SK-N-SH treated with all-trans-retinoic acid at 6 μM for 48 hours (cell line): Measurements from ENCODE around the gene UCHL1.

Experiments
- ATAC-seq: fragments of 200-7000 bp; cut with Tn5 transposase; 3 replicates; pipeline ENCODE4 v1.9.1; 2020; ENCODE audit warnings: mild to moderate bottlenecking, moderate library complexity
- BACH2 ChIP-seq: fragments of 250-450 bp; sonication (Bioruptor Pico); IDR thresholded peaks from 2 replicates; pipeline ENCODE4 v1.9.0; 2021; ENCODE audit warnings: mild to moderate bottlenecking, borderline replicate concordance
- CREB5 ChIP-seq: fragments of 250-450 bp; sonication (Bioruptor Pico); IDR thresholded peaks from 2 replicates; pipeline ENCODE4 v1.5.1; 2020; ENCODE audit warnings: low read depth, mild to moderate bottlenecking, moderate library complexity
- CSDC2 ChIP-seq: fragments of 250-450 bp; sonication (Bioruptor Pico); IDR thresholded peaks from 2 replicates; pipeline ENCODE4 v1.5.0; 2020; ENCODE audit warnings: mild to moderate bottlenecking, moderate library complexity
- CSRNP3 ChIP-seq: fragments of 250-450 bp; sonication (Bioruptor Pico); IDR thresholded peaks from 2 replicates; pipeline ENCODE4 v1.5.1; 2021; ENCODE audit warnings: mild to moderate bottlenecking, moderate library complexity
- ESRRG ChIP-seq: fragments of 250-450 bp; sonication (Bioruptor Pico); IDR thresholded peaks from 2 replicates; pipeline ENCODE4 v1.6.1; 2021; ENCODE audit warnings: mild to moderate bottlenecking
- GLIS3 ChIP-seq: fragments of 250-450 bp; sonication (Bioruptor Pico); IDR thresholded peaks from 2 replicates; pipeline ENCODE4 v1.5.0; 2020; ENCODE audit warnings: mild to moderate bottlenecking, moderate library complexity
- ISL1 ChIP-seq: fragments of 250-450 bp; sonication (Bioruptor Pico); IDR thresholded peaks from 2 replicates; pipeline ENCODE4 v2.1.2; 2022; ENCODE audit warnings: mild to moderate bottlenecking, moderate library complexity
- OSR1 ChIP-seq: fragments of 250-450 bp; sonication (Bioruptor Pico); IDR thresholded peaks from 2 replicates; pipeline ENCODE4 v1.8.0; 2022; ENCODE audit warnings: moderate library complexity, mild to moderate bottlenecking, inconsistent platforms
- PATZ1 ChIP-seq: fragments of 250-450 bp; sonication (Bioruptor Pico); IDR thresholded peaks from 2 replicates; pipeline ENCODE4 v1.8.0; 2020; ENCODE audit warnings: mild to moderate bottlenecking, moderate library complexity, borderline replicate concordance
- POU6F1 ChIP-seq: fragments of 250-450 bp; sonication (Bioruptor Pico); IDR thresholded peaks from 2 replicates; pipeline ENCODE4 v1.8.0; 2021; ENCODE audit warnings: low read depth, mild to moderate bottlenecking, moderate library complexity, borderline replicate concordance
- PPARA ChIP-seq: fragments of 250-450 bp; sonication (Bioruptor Pico); IDR thresholded peaks from 2 replicates; pipeline ENCODE4 v1.5.0; 2020; ENCODE audit warnings: mild to moderate bottlenecking, borderline replicate concordance
- RARB ChIP-seq: fragments of 250-450 bp; sonication (Bioruptor Pico); IDR thresholded peaks from 2 replicates; pipeline ENCODE4 v1.8.0; 2021; ENCODE audit warnings: mild to moderate bottlenecking, moderate library complexity
- SNAI2 ChIP-seq: fragments of 250-450 bp; sonication (Bioruptor Pico); IDR thresholded peaks from 2 replicates; pipeline ENCODE4 v1.5.0; 2020; ENCODE audit warnings: mild to moderate bottlenecking, moderate library complexity
- TCF4 ChIP-seq: fragments of 250-450 bp; sonication (Bioruptor Pico); IDR thresholded peaks from 2 replicates; pipeline ENCODE4 v1.8.0; 2021; ENCODE audit warnings: mild to moderate bottlenecking, moderate library complexity, borderline replicate concordance
- TOX ChIP-seq: fragments of 250-450 bp; sonication (Bioruptor Pico); IDR thresholded peaks from 2 replicates; pipeline ENCODE4 v1.8.0; 2021; ENCODE audit warnings: mild to moderate bottlenecking, moderate library complexity, borderline replicate concordance
- TSHZ2 ChIP-seq: fragments of 250-450 bp; sonication (Bioruptor Pico); IDR thresholded peaks from 2 replicates; pipeline ENCODE4 v1.5.0; 2020; ENCODE audit warnings: mild to moderate bottlenecking, moderate library complexity
- ZC3H10 ChIP-seq: fragments of 250-450 bp; sonication (Bioruptor Pico); IDR thresholded peaks from 2 replicates; pipeline ENCODE4 v1.5.1; 2021; ENCODE audit warnings: mild to moderate bottlenecking, moderate library complexity
- ZFP3 ChIP-seq: fragments of 250-450 bp; sonication (Bioruptor Pico); IDR thresholded peaks from 2 replicates; pipeline ENCODE4 v1.5.0; 2020; ENCODE audit warnings: mild to moderate bottlenecking, moderate library complexity
- ZFP30 ChIP-seq: fragments of 450-650 bp; formaldehyde crosslinking; IDR thresholded peaks from 2 replicates; pipeline ENCODE4 v1.5.0; 2022; ENCODE audit warnings: mild to moderate bottlenecking, moderate library complexity
- ZNF565 ChIP-seq: fragments of 450-650 bp; formaldehyde crosslinking; conservative IDR thresholded peaks from 2 replicates; pipeline ENCODE4 v1.5.0; 2020; ENCODE audit warnings: low read depth, mild to moderate bottlenecking, moderate library complexity
- ZNF70 ChIP-seq: fragments of 450-650 bp; formaldehyde crosslinking; IDR thresholded peaks from 2 replicates; pipeline ENCODE4 v1.5.0; 2020; ENCODE audit warnings: mild to moderate bottlenecking, moderate library complexity
- ZNF8 ChIP-seq: fragments of 450-650 bp; formaldehyde crosslinking; IDR thresholded peaks from 2 replicates; pipeline ENCODE4 v1.5.0; 2020; ENCODE audit warnings: mild to moderate bottlenecking, moderate library complexity

Gene UCHL1

GRCh38 chr4:41215155-41215554, 41.6 kb upstream of the UCHL1 start:
- no peak for TF ChIP-seq TSHZ2
- TF ChIP-seq ZNF565 (CRISPR knock-in tag) = no peak
- no peak for TF ChIP-seq CSDC2 (CRISPR knock-in tag)
- TF ChIP-seq ZNF70 (CRISPR knock-in tag) = no peak
- TF ChIP-seq ZNF8 (CRISPR knock-in tag) = no peak
- no peak for TF ChIP-seq ZFP30 (CRISPR knock-in tag)
- no peak for TF ChIP-seq SNAI2 (CRISPR knock-in tag)
- TF ChIP-seq TOX (CRISPR knock-in tag) = no peak
- no peak for TF ChIP-seq OSR1
- no peak for TF ChIP-seq PPARA
- no peak for TF ChIP-seq CSRNP3
- no peak for TF ChIP-seq ZFP3 (CRISPR knock-in tag)
- TF ChIP-seq ISL1 = no peak
- no peak for TF ChIP-seq TCF4 (CRISPR knock-in tag)
- no peak for TF ChIP-seq RARB (CRISPR knock-in tag)
- no peak for TF ChIP-seq BACH2 (CRISPR knock-in tag)
- TF ChIP-seq ZC3H10 (CRISPR knock-in tag) = no peak
- TF ChIP-seq PATZ1 (CRISPR knock-in tag) = no peak
- TF ChIP-seq ESRRG (CRISPR knock-in tag) = no peak
- no peak for ATAC-seq

GRCh38 chr4:41215969-41216293, 40.8 kb upstream of the UCHL1 start:
- TF ChIP-seq ZC3H10 (CRISPR knock-in tag) = no peak
- no peak for TF ChIP-seq TOX (CRISPR knock-in tag)
- TF ChIP-seq CSDC2 (CRISPR knock-in tag) = no peak
- no peak for TF ChIP-seq SNAI2 (CRISPR knock-in tag)
- no peak for TF ChIP-seq ZNF8 (CRISPR knock-in tag)
- TF ChIP-seq TSHZ2 = no peak
- TF ChIP-seq ZNF565 (CRISPR knock-in tag) = no peak
- no peak for TF ChIP-seq ESRRG (CRISPR knock-in tag)
- no peak for TF ChIP-seq TCF4 (CRISPR knock-in tag)
- no peak for TF ChIP-seq GLIS3
- no peak for TF ChIP-seq PPARA
- no peak for TF ChIP-seq POU6F1
- TF ChIP-seq CREB5 (CRISPR knock-in tag) = no peak
- TF ChIP-seq ISL1 = no peak
- no peak for ATAC-seq
